Activated naive CD4-positive, alpha-beta T cell treated with Interleukin-2 at 50 U/mL for 16 hours (primary cell): ENCODE data around the gene SPEM3.

Experiments used
- DNase-seq: peaks from one replicate; pipeline ENCODE4 v3.0.0-alpha.2; 2020

Gene SPEM3

DNA sequence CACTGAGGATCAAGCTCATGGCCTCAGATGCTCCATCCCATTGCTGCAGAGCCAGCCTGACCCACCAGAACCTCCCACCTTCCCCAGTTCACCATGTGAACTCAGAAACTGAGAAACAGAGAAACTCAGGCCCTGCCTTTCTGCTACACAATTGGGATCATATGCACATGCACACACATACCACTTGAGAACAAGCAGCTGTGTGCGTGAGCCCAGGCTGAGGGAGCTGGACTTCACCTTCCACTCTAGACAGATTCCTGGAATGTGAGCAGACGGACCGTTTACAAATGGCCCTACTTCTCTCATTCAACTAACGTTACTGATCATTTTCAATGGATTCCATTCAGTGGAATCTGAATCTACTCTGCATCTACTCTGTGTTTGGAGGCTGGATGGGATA lies 5.0 kb upstream of the SPEM3 start:
- DNase-seq, result no peak

- DNase-seq, result no peak
Measured at GRCh38 chr17:7425316-7425715, 3.3 kb upstream of the SPEM3 start, which contains the start of gene SPEM2. TSS of gene SPEM2 (plus strand) at chr17:7425616. CDS start at chr17:7425689, 73 bp downstream.

DNA sequence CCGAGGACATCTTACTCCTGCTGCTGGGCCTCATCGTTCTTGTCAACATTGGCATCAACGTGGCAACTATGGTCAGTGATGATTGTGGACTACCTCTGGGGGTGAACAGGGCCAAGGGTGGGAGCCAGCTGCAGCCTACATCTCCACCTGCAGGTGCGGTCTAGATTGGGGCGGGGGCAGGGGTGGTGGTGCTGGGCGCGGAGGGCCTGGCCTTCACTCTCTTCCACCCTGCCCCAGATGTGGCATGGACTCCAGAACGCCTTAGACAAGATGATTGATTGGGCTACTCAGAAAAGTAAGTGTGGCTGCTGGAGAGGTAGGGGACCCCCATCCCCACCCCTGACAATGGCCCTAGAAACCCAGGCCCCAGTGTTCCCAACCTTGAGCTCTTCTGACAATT lies 2.9 kb upstream of the SPEM3 start:
- no peak for DNase-seq

GRCh38 chr17:7426203-7426863 lies 2.3 kb upstream of the SPEM3 start:
- DNase-seq, result no peak

- DNase-seq, result no peak
Measured at GRCh38 chr17:7426896-7427489, 1.7 kb upstream of the SPEM3 start.

DNA sequence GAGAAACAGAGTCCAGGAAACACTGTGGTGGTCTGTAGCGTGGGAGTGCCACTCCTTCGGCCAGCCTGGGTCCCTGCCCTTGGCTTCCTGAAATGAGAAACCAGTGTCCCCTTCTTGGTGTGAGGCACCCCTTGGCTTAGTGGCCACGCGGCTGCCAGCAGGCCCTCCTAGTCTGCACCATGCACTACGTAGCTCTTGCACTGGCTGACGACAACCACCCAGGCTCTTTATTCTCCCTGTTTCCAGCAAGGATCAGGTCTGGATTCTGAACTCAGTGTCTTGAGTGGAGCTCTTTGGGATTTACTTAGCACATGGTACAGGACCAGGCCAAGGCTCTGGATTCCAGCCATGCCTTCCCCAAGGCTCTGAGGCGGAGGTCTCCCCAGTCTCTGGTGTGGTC lies 1.1 kb upstream of the SPEM3 start:
- DNase-seq, result no peak

DNA sequence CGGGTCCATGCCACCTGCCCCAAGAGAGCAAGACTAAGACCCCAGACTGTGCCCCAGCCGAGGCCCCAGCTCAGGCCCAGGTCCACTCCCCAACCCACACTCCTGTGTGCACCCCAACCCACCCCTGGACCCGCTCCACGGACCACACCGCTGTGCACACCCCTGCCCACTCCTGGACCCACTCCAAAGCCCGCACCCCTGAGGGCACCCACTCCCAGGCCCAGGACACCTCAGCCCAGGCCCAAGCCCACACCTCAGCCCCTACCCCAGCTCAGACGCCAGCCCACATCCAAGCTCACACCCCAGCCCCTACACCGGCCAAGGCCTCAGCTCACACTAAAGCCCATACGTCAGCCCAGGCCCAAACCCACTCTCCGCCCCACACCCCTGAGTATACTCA lies 1.1 kb downstream of the SPEM3 start:
- no peak for DNase-seq

DNA sequence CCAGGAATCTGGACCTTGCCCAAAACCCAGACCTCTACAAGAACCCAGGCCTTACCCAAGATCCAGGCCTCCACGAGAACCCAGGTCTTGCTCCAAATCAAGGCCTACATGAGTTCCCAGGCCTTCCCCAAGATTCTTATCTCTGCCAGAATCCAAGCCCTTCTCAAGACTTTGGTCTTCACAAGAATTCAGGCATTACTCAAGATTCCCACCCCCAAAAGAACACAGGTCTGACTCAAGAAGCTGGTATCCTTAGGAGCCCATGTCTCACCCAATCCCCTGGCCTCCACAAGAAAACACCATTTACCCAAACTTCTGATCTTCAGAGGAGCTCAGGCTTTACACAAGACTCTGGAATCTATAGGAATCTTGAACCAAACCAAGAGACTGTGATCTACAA lies 2.6 kb downstream of the SPEM3 start:
- DNase-seq, result no peak

DNA sequence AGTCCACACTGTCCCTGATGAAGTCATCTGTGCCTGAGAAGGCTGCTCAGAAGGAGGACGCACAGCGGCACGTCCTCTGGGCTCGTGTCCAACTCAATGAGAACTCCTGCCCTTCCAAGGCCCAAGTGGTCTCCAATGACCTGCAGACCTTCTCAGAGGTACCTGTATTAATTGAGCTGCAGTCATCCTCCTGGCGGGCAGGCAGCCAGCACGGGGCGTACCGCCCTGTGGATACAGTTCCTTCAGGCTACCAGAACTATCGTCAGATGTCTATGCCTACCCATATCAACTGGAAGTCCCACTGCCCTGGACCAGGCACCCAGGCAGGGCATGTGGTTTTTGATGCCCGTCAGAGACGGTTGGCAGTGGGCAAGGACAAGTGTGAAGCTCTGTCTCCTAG lies 3.6 kb downstream of the SPEM3 start:
- DNase-seq, result no peak

- DNase-seq, result peak; percentile 62
Measured at GRCh38 chr17:7435676-7436555, 7.3 kb downstream of the SPEM3 start.

DNA sequence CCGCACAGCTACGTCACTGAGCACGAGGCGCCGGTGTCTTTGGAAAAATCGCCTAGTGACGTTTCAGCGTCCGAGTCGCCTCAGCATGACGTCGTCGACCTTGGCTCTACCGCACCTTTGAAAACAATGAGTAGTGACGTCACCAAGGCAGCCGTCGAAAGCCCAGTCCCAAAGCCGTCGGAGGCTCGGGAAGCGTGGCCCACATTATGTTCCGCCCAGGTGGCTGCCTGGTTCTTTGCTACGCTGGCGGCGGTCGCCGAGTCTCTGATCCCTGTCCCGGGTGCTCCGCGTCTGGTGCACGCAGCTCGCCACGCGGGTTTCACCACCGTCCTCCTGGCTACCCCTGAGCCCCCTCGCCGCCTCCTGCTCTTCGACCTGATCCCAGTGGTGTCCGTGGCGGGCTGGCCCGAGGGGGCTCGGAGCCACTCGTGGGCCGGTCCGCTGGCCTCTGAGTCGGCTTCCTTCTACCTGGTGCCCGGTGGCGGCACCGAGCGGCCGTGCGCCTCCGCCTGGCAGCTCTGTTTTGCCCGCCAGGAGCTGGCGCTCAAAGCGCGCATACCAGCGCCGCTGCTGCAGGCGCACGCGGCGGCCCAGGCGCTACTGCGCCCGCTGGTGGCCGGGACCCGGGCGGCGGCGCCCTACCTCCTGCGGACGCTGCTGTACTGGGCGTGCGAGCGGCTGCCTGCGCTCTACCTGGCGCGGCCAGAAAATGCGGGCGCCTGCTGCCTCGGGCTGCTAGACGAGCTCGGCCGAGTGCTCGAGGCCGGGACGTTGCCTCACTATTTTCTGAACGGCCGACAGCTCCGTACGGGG lies 8.1 kb downstream of the SPEM3 start:
- peak; percentile 82 for DNase-seq

GRCh38 chr17:7437369-7437863 lies 8.8 kb downstream of the SPEM3 start:
- DNase-seq, result no peak

DNA sequence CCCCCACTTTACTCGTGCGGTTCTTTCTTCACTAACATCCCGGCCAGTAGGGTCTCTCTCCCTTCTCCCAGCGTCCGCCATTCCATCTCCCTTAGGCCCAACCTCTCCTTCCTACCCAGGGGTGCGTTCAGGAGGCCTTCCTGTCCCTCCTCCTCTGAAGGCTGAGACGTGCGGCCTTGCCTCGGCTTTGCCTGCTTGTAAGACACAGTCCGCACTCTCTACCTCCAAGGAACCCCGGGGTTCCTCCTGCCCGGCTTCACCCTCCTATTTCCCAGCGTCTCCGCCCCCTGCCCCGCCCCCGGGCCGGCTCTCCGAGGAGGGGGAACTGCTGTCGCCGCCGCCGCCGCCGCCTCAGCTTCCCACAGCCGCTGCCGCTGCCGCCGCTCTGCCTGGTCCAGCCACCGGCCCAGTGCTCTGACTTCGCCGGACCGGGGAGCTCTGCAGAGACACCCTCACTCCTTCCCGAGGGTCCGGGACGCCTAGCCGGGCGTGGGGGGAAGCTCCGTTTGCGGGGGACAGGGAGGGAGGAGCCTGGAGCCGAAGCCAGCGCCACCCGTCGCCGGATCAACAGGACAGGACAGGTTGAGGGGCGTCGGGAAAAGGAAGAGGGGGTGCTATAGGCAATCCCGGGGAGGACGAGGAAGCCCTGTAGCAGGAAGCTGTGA lies 9.4 kb downstream of the SPEM3 start:
- peak; percentile 58 for DNase-seq

GRCh38 chr17:7438656-7439460 lies 10.2 kb downstream of the SPEM3 start:
- no peak for DNase-seq

DNA sequence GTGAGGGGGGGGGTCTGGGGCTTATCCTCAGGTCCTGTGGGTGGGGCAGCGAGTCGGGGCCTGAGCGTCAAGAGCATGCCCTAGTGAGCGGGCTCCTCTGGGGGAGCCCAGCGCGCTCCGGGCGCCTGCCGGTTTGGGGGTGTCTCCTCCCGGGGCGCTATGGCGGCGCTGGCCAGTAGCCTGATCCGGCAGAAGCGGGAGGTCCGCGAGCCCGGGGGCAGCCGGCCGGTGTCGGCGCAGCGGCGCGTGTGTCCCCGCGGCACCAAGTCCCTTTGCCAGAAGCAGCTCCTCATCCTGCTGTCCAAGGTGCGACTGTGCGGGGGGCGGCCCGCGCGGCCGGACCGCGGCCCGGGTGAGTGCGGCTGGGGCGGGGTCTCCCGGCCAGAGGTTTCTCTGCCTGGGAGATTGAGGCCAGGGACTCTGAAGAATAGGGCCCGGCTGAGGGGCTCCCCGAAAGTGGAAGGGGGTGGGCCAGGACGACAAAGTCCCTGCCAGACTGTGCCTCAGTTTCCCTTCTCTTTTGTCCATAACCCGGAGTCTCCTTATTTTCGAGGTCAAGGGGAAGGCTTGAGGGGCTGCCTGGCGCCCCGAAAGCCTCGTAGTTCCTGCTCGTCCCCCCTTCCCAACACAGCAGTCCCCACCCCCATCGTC lies 10.9 kb downstream of the SPEM3 start, which contains the start of gene FGF11:
FGF11 (plus strand) TSS at position 51 of the 651 bp plus-strand sequence; CDS start at position 160, 109 bp downstream.
- no peak for DNase-seq

DNA sequence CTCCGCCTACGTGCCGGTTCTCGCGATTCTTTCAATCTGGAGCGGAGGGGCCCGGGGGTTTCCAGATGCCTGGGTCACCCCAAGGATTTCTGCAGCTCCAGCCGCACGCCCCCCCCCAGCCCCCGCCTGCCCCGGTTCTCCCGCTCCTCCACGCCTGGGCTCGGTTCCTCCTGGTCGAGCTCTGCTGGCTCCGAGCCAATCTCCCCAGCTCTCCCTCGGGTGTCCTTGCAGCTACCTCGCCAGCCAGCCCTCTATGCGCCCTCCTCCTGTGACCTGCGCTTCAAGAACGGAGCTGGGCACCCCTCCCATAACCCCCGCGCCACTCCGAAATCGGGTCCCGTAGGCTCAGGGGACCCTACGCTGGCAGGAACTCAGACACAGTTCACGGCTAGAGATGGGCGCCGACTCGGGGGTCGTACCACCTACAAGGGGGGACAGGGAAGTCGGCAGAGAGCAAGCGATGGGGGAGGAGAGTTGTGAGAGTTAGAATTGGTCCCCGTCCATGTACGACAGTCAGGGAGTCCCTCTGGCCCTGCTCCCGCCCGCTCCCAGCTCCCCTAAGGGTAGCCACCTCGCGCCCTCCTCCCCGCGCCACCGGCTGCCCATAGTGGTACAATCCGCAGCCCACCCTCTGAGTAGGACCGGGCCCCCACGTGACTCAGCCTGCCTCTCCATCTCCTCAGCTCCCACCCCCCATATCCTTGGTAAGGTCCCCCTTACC lies 11.6 kb downstream of the SPEM3 start:
- peak; percentile 18 for DNase-seq

GRCh38 chr17:7440834-7441195 lies 12.2 kb downstream of the SPEM3 start:
- DNase-seq, result peak; percentile 23

DNA sequence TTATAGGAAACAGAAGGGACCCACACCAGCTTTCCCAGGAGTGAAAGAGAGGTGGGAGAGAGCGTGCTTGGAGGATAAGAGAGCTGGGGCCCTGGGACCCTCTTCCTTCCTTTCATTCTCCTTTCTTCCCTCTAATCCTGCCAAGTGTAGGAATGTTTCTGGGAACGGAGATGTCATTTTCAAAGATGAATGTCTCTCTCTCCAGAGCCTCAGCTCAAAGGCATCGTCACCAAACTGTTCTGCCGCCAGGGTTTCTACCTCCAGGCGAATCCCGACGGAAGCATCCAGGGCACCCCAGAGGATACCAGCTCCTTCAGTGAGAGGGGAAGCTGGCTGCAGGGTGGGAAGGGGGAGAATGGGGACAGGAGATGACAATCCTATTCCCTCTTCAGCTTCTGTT lies 12.6 kb downstream of the SPEM3 start:
- DNase-seq, result no peak

DNA sequence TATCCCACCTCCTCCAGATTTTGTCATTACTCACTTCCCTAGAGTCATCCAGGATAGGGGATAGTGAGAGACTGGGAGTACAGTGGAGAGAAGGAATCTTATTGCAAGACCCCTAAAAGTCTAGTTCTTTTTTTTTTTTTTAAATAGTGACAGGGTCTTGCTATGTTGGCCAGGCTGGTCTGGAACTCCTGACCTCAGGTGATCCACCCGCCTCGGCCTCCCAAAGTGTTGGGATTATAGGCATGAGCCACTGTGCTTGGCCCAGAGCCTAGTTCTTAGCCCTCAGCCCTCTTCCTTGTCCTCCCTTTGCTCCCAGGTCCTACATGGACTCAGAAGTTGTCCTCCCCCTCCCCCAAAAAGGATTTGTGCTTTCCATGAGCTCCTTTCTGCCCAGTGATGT lies 13.5 kb downstream of the SPEM3 start:
- no peak for DNase-seq
